ENCODE data around the gene INPP5D.

GRCh38 chr2:233234996-233235395 lies 174.9 kb downstream of the INPP5D start:
- TF ChIP-seq BACH2 (CRISPR knock-in tag; IDR thresholded peaks at IDR 0.05; ENCODE audit: borderline replicate concordance) (no peak), CSDC2 (CRISPR knock-in tag; IDR thresholded peaks at IDR 0.05) (no peak), TCF4 (CRISPR knock-in tag; IDR thresholded peaks at IDR 0.05; ENCODE audit: borderline replicate concordance) (no peak), CREB5 (CRISPR knock-in tag; IDR thresholded peaks at IDR 0.05; ENCODE audit: low read depth) (no peak)

All from SK-N-SH treated with all-trans-retinoic acid at 6 μM for 48 hours (cell line).